ENCODE measurements around the gene LIMS2.

GRCh38 chr2:127654838-127655175, 20.5 kb downstream of the LIMS2 start:
- TF ChIP-seq, protein P1, sequence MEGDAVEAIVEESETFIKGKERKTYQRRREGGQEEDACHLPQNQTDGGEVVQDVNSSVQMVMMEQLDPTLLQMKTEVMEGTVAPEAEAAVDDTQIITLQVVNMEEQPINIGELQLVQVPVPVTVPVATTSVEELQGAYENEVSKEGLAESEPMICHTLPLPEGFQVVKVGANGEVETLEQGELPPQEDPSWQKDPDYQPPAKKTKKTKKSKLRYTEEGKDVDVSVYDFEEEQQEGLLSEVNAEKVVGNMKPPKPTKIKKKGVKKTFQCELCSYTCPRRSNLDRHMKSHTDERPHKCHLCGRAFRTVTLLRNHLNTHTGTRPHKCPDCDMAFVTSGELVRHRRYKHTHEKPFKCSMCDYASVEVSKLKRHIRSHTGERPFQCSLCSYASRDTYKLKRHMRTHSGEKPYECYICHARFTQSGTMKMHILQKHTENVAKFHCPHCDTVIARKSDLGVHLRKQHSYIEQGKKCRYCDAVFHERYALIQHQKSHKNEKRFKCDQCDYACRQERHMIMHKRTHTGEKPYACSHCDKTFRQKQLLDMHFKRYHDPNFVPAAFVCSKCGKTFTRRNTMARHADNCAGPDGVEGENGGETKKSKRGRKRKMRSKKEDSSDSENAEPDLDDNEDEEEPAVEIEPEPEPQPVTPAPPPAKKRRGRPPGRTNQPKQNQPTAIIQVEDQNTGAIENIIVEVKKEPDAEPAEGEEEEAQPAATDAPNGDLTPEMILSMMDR (optimal IDR thresholded peaks at IDR 0.05 in 1 of 3, IDR thresholded peaks at IDR 0.05 in 1 of 3, conservative IDR thresholded peaks at IDR 0.05 in 1 of 3; ENCODE audit: extremely low read depth in 1 of 3, insufficient read depth in 2 of 3, low read length in 3 of 3), result no peak
- no peak for TF ChIP-seq EZH2 (IDR thresholded peaks at IDR 0.05; ENCODE audit: low read length)
